GM21390 (cell line): ENCODE data around the gene STIMATE.

Source experiments
- ATAC-seq: cut with Tn5 transposase; IDR thresholded peaks from one replicate; pipeline ENCODE4 v1.9.1; 2021; ENCODE audit not compliant: unreplicated experiment

Gene STIMATE

DNA sequence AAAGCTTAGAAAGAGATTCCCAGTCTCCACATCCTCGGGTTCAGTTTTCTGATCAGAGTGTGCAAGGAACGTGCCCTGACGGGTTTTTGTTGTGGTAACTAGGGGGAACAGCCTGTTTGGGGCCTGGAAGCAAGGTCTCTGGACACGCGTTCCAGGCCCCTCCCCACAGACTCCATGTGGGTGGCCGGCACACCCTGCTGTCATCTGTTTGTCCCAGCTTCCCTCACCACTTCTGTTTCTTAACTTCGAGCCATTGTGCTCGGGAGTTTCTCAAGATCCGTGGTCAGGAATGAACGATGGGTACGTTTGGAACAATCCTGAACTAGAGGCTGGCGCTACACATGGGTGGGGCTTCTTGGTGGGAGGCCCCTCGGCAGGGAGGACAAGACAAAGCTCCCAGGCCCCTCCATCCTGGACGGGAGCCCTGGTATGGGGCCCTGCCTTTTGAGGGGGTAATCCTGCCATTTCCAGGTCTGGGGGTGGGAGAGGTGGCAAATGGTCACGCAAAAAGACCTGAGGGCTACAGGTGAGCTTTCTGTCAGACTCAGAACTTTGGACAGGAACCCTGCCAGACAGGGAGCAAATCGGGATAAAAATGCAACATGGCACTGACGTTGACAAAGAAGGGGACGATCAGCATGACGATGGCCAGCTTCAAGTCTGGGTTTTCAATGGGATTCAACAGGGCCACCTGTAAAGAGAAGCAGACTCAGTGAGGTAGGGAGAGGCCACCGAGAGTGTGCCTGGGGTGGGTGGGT, 54.1 kb downstream of the STIMATE start:
- ATAC-seq, result no peak

GRCh38 chr3:52842424-52842823, 54.9 kb downstream of the STIMATE start:
- no peak for ATAC-seq

- ATAC-seq, result no peak
These were observed 55.4 kb downstream of the STIMATE start for GRCh38 chr3:52841981-52842340.

DNA sequence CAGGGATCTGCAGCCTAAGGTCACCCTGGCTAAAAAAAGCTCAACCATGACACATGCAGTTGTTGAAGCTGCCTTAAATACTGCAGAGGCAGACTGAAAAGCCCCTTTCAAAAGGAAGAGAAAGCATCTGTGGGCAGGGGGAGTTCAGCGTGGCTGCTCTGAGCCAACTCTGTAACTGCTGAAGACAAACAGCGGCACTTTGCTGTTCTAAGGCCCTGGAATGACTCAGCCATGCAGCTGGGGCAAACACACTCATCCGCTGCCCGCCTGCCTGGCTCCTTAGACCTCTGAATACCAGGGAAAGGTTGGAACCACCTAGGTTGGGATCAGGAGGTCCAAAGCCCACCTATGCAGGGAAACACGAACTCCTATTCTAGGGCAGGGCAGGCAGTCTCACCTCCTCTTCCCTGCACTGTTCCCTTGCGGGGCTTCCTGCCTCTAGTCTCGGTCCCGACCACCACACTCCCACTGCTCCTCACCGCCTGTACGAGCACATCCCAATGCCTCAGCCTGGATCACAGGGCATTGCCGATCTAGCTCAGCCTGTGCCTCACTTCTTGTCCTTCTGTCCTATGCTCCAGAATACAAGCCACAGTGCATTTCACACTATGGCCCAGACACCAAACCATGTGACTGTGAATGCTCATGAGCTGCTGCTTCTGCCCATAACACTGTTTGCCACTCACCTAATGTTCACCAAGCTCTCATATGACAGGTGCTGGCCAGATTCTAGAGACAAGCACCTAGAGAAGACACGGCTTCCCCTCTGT, 56.0 kb downstream of the STIMATE start:
- ATAC-seq, result no peak

- no peak for ATAC-seq
These were observed 57.3 kb downstream of the STIMATE start for GRCh38 chr3:52839892-52840545.

- ATAC-seq, result no peak
These were observed 58.1 kb downstream of the STIMATE start for GRCh38 chr3:52839268-52839575.

DNA sequence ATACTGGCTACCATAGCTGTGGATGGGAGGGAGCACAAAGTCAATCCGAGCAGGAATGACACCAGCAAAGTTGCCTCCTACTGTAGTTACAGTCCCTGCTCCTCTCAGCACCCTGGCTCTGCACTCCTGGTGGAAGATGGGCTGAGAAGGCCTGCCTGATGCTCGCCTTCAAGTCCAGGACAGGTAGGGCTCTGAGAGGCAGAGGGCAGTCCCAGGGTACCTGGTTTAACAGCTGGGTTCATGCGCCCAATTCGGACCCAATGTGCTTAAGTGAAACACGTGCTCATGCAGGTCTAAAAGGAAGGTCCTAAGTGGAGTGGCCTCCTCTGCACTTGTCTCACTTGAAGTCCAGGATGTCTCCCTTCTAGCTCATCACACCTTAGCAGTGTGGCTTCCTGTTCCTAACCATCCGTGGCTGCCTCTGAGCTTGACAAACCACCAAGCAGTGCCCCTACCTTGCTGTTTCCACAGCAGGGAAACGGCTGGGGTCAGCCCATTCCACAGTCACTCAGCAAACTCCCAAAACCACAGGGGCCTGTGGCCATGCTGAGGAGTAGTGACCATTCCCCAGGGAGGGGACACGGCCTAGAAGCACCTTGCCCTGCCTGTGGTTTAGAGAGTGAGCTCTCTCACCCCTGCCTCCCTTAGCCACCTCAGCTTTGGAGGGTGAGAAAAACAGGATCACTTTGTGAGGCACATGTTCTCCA, 58.6 kb downstream of the STIMATE start:
- no peak for ATAC-seq

DNA sequence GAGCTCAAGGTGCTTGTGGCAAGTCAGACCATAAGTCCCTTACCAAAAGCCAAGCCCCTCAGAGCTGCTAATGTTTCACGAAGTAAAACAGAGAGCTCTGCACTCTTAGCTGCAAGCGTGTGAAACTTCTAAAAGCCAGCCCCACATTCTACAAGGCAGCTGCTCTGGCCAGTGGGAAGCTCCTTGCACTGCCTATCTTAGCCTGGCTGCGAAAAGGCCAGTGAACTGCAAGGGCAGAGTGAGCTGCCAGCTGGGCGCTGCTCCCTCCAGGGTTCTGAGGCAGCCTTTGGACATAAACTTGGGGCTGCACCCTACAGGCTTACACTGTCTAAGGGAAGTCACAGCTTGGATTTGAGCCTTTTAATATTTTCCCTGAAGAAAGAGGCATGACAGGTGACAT, 60.4 kb downstream of the STIMATE start:
- no peak for ATAC-seq

DNA sequence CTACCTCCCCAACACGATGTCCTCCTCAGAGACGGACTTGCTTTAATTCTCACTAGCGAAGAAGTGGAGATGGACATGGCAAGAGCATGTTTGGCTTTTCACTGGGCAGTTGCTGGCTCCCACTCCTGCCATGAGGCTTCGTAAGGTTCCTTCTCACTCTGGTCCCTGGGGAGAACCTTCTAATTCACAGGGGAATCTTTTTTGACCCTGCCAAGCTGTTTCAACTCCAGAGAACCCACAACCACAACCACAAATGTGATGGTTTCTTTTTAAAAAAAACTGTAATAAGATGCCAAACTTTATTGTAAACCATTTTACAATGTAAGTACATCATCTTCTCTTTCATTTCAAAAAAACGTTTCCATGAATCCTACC, 60.9 kb downstream of the STIMATE start:
- ATAC-seq, result no peak

DNA sequence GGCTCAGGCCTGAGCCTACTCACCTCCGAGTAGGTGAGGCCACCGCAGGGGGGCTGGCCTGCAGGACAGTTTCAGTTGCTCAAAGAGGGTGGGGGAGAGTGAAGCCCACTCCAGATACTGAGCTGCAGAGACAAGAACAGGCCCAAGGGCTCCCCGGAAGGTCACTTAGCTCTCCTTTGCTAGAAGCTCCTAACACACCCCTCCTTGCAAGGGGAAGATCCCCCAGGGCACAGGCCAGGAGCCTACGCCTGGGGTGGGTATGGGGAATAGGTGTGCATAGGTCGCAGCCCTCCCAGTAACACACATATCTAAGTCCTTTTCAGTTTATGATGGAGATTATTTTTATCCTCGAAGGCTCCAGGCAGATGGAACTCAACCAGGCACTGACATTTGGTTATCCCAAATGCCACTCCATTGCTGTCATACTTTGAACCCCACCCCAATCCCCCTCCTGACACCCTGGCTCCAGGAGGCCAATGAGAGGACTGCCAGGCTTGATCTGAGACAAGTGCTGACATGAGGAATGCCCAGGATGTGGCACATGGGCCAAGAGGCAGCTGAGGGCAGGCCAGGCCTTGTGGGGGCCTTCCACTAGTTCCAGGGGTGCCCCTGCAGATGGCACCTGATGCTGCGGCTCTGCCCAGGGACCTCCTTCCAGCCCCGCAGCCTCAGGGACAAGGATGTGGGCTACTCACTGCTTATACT, 61.4 kb downstream of the STIMATE start:
- ATAC-seq, result no peak

- ATAC-seq, result no peak
These were observed 62.4 kb downstream of the STIMATE start, which contains the start of gene MUSTN1 for GRCh38 chr3:52834871-52835501. Gene MUSTN1, minus strand, starts transcription at chr3:52835019. Its CDS starts 71 bp downstream, at chr3:52834948.

DNA sequence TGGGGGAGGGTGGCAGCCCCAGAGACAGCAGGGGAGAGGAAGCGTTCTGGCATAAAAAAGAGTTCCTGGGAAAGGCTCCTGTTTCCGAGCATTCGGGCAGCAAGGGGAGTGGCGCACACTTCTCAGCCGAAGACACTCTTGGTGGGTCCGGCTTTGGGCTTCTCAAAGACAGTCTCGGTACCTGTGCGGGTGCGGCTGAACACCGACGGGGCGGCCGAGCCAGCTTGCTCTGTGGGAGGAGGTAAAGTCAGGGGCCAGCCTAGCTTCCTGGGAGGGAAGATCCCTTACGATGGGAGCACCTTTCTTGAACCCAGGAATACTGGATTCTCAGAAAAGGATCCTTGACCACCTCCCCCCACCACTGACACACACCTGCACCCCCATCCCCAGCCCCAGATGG, 64.1 kb downstream of the STIMATE start:
- no peak for ATAC-seq

GRCh38 chr3:52831500-52832301, 65.6 kb downstream of the STIMATE start:
- no peak for ATAC-seq

DNA sequence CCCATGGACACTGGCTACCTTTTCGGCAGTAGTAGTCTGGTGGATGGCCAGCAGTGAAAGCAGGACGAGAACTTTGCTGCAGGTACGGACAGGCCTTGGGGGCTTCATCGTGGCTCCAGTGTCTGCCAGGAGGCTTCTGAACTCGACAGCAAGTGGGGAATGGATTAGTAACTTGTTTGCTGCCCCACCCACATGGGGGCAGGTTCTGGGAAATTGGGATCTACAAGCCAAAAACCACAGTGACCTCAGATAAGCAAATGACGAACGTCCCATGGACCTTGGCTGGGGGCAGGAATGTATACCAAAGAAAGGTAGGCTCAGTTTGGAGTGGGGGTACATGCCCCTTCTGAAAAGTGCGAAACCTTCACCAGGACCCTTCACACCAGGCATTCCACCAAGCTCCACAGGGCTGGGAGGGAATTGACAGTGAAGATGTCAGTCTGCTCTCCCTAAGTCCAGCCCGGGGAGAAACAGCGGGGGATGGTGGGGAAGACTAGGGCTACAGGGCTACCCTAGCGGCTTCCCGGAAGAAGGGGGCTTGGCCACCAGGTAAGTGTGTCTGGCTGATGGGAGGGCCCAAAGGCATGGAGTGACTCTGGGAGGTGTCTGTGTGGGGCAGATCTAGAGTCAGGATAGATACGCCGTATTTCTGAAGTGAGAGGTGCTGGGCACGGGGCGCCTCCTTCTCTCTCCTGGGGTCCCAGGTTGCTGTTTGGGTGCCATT, 66.7 kb downstream of the STIMATE start, which contains the start of gene ITIH4:
ITIH4 (minus strand) TSS at position 138 of the 724 bp plus-strand sequence; CDS start at position 108, 30 bp downstream.
- ATAC-seq, result no peak

DNA sequence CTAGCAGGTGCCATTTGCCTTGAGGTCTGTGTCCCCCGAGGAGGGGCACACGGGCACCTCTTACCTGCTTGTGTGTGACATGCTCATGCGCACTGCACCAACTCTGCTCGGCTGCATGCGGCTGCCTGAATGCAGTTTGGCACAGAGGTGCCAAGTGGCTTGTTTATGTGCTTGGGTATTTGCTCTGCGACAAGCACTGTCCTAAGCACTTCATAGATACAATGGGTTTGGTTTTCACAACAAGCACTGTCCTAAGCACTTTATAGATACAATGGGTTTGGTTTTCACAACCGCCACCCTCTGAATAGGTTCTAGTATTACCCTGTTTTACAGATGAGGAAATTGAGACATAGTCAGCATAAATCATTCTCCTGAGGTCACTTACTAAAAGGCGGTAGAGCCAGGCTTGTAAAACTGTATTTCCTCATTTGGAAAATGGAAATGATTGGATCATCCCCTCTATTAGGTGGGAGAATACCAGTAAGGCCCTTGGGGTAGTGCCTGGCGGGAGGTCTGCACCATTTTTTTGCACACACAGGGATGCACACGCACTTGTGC, 67.4 kb downstream of the STIMATE start:
- ATAC-seq, result no peak

- no peak for ATAC-seq
These were observed 67.9 kb downstream of the STIMATE start for GRCh38 chr3:52829482-52829881.

- ATAC-seq, result no peak
These were observed 69.4 kb downstream of the STIMATE start for GRCh38 chr3:52827866-52828376.

- ATAC-seq, result no peak
These were observed 69.9 kb downstream of the STIMATE start for GRCh38 chr3:52827441-52827840.
